IMR-90 (cell line): Measurements from ENCODE around the gene PNPLA2. TPM values are rescaled to one million over a fixed set of nuclear protein-coding genes. Genes with fewer than 3 reads are reported as not detected.
A peak's percentile ranks its signal among the peaks of the same experiment; 100 is the strongest.

ENCODE experiments used
- ATAC-seq: fragments of 200-7000 bp; cut with Tn5 transposase; 2 replicates; pipeline ENCODE4 v1.9.1; 2020; ENCODE audit warnings: low read depth, mild to moderate bottlenecking, moderate library complexity
- BruUV-seq: library from RNA; stranded (reverse); fragments of 400-500 nt; replicated peaks from 2 replicates; lab custom pipeline; 2021; lab: Mats Ljungman, UMichigan
- CTCF ChIA-PET: fragments of 300-600 bp; formaldehyde crosslinking; extraction: SDS; loops from one replicate; lab custom pipeline; 2021; ENCODE audit warnings: antibody characterized with exemption; lab: Yijun Ruan, JAX
- POLR2A ChIA-PET: fragments of 300-600 bp; sonication (Branson Sonifier 250); formaldehyde crosslinking; loops from one replicate; lab custom pipeline; 2022; ENCODE audit warnings: antibody characterized with exemption; ENCODE audit not compliant: unreplicated experiment; lab: Charles Lee
- DNase-seq: peaks from one replicate; pipeline ENCODE4 v3.0.0; 2013
- H2AFZ ChIP-seq: replicated peaks from 2 replicates; pipeline ENCODE3; 2013; ENCODE audit warnings: low read length, mild to moderate bottlenecking; ENCODE audit not compliant: poor library complexity
- H2AK5ac ChIP-seq: 2 replicates; pipeline ENCODE4 v1.6.1; 2013; ENCODE audit warnings: low read depth, low read length, inconsistent platforms
- H2AK9ac ChIP-seq: replicated peaks from 2 replicates; pipeline ENCODE3; 2013; ENCODE audit warnings: mild to moderate bottlenecking, low read depth, low read length, moderate library complexity; ENCODE audit not compliant: poor library complexity
- H2BK120ac ChIP-seq: 2 replicates; pipeline ENCODE4 v1.6.1; 2013; ENCODE audit warnings: low read depth, low read length, inconsistent platforms
- H2BK15ac ChIP-seq: 3 replicates; pipeline ENCODE4 v1.6.1; 2013; ENCODE audit warnings: low read depth, low read length, inconsistent platforms
- H2BK20ac ChIP-seq: 2 replicates; pipeline ENCODE4 v1.6.1; 2013; ENCODE audit warnings: low read depth, mild to moderate bottlenecking, inconsistent platforms, low read length, moderate library complexity
- H2BK5ac ChIP-seq: 2 replicates; pipeline ENCODE4 v1.6.1; 2013; ENCODE audit warnings: mild to moderate bottlenecking, low read depth, low read length, inconsistent platforms; ENCODE audit not compliant: poor library complexity, severe bottlenecking
- H3K14ac ChIP-seq: replicated peaks from 2 replicates; pipeline ENCODE4 v1.6.1; 2013; ENCODE audit warnings: low read depth, low read length, inconsistent platforms
- H3K18ac ChIP-seq: 2 replicates; pipeline ENCODE4 v1.6.1; 2013; ENCODE audit warnings: low read depth, low read length, control low read depth
- H3K23ac ChIP-seq: 2 replicates; pipeline ENCODE4 v1.6.1; 2013; ENCODE audit warnings: low read depth, low read length, inconsistent platforms
- H3K27ac ChIP-seq: 2 replicates; pipeline ENCODE4 v1.5.1; 2013; ENCODE audit warnings: mild to moderate bottlenecking, control low read depth, low read length; ENCODE audit not compliant: insufficient read depth
- H3K27me3 ChIP-seq: 2 replicates; pipeline ENCODE4 v1.6.1; 2013; ENCODE audit warnings: low read length; ENCODE audit not compliant: control insufficient read depth, insufficient read depth
- H3K36me3 ChIP-seq: 2 replicates; pipeline ENCODE4 v1.6.1; 2013; ENCODE audit warnings: low read length, mixed read lengths; ENCODE audit not compliant: control insufficient read depth, insufficient read depth
- H3K4ac ChIP-seq: 2 replicates; pipeline ENCODE4 v1.6.1; 2013; ENCODE audit warnings: low read depth, low read length, inconsistent platforms
- H3K4me1 ChIP-seq: 2 replicates; pipeline ENCODE4 v1.6.1; 2013; ENCODE audit warnings: low read length, mixed read lengths; ENCODE audit not compliant: control insufficient read depth, insufficient read depth
- H3K4me2 ChIP-seq: 2 replicates; pipeline ENCODE4 v1.6.1; 2013; ENCODE audit warnings: low read depth, mild to moderate bottlenecking, control low read depth, low read length, moderate library complexity
- H3K4me3 ChIP-seq: 2 replicates; pipeline ENCODE4 v1.5.1; 2013; ENCODE audit warnings: low read depth, mild to moderate bottlenecking, control low read depth, low read length, moderate library complexity; ENCODE audit not compliant: insufficient read depth
- H3K56ac ChIP-seq: 2 replicates; pipeline ENCODE4 v1.6.1; 2013; ENCODE audit warnings: low read length, inconsistent platforms; ENCODE audit not compliant: insufficient read depth; ENCODE audit errors: extremely low read depth
- H3K79me1 ChIP-seq, 2 experiments: 2 replicates each; pipeline ENCODE4 v1.6.1; 2013; ENCODE audit warnings: low read length in 2 of 2, inconsistent platforms in 1 of 2, low read depth in 1 of 2
- H3K9ac ChIP-seq: 2 replicates; pipeline ENCODE4 v1.6.1; 2013; ENCODE audit warnings: low read depth, low read length, control low read depth
- H3K9me1 ChIP-seq: 2 replicates; pipeline ENCODE4 v1.6.1; 2013; ENCODE audit warnings: low read length, inconsistent platforms; ENCODE audit not compliant: insufficient read depth
- H3K9me3 ChIP-seq: 2 replicates; pipeline ENCODE4 v1.6.1; 2013; ENCODE audit warnings: low read length; ENCODE audit not compliant: control insufficient read depth, insufficient read depth
- H4K20me1 ChIP-seq: 2 replicates; pipeline ENCODE4 v1.6.1; 2013; ENCODE audit warnings: low read length, inconsistent platforms; ENCODE audit not compliant: insufficient read depth
- H4K5ac ChIP-seq: 2 replicates; pipeline ENCODE4 v1.6.1; 2013; ENCODE audit warnings: mild to moderate bottlenecking, low read depth, low read length, control low read depth
- H4K8ac ChIP-seq, 2 experiments: 2 replicates each; pipeline ENCODE4 v1.6.1; 2013; ENCODE audit warnings: low read depth in 2 of 2, low read length in 2 of 2, control low read depth in 1 of 2, inconsistent platforms in 1 of 2
- H4K91ac ChIP-seq: 2 replicates; pipeline ENCODE4 v1.6.1; 2013; ENCODE audit warnings: low read depth, low read length, inconsistent platforms; ENCODE audit not compliant: insufficient read depth
- BHLHE40 ChIP-seq: fragments of 150-350 bp; IDR thresholded peaks from 2 replicates; pipeline ENCODE4 v1.6.1; 2016; ENCODE audit warnings: mild to moderate bottlenecking, low read depth, low read length
- RAD21 ChIP-seq: IDR thresholded peaks from 2 replicates; pipeline ENCODE4 v1.6.1; 2012; ENCODE audit warnings: low read length, improper control_type of control experiment
- USF2 ChIP-seq: fragments of 150-350 bp; IDR thresholded peaks from 2 replicates; pipeline ENCODE4 v1.6.1; 2017; ENCODE audit warnings: mild to moderate bottlenecking, antibody characterized with exemption, low read length, low read depth
- WGBS, 2 experiments: methylation state at CpG; one replicate each; pipeline versions ENCODE4 v1.1.5 to v1.1.7; 2013; ENCODE audit warnings: missing lambda C conversion rate in 2 of 2; ENCODE audit not compliant: insufficient read length in 1 of 2; ENCODE audit errors: extremely low coverage in 2 of 2; 5-methylcytosine and 5-hydroxymethylcytosine counted together
- dilution Hi-C: fragments of 300-500 bp; cut with HindIII; formaldehyde crosslinking; loops from one replicate; pipeline ENCODE4 v1.14.3; 2018; ENCODE audit warnings: low sequenced_read_pairs; ENCODE audit not compliant: unreplicated experiment
- in situ Hi-C: fragments of 300-500 bp; cut with MboI; formaldehyde crosslinking; loops from 3 replicates; pipeline ENCODE4 v1.14.3; 2019; ENCODE audit warnings: low sequenced_read_pairs, inconsistent platforms, mixed read lengths
- intact Hi-C: fragments of 100-400 bp; cut with micrococcal nuclease; formaldehyde crosslinking; loops from 2 replicates; pipeline ENCODE4 v1.10.0; 2022
- polyA plus RNA-seq, 3 experiments: library from polyadenylated mRNA; depleted of rRNA; stranded (reverse); fragments of >200 nt; gene quantifications; 2 replicates each; pipeline ENCODE4 v1.2.3, GENCODE V29; 2012; ENCODE audit warnings: low replicate concordance in 1 of 3
- total RNA-seq: library from RNA; depleted of rRNA; stranded (reverse); fragments of >200 nt; gene quantifications from 2 replicates; pipeline ENCODE4 v1.2.3, GENCODE V29; 2012

PNPLA2 gene
- total and polyA plus RNA-seq, 2 of the 4 experiments (the other 2 are of a cell fraction), result 7.0 to 94.3 TPM

- Histone ChIP-seq H2AFZ (peak overlapping the region; percentile 40), H3K4me1 (peaks cover 13% of the 10 kb centered on the region), H3K9me3 (no peaks in the 10 kb centered on the region), H4K20me1 (peaks cover 18% of the 10 kb centered on the region), H3K4me2 (peak overlapping the region; percentile 97), H3K27me3 (no peaks in the 10 kb centered on the region), H4K8ac (no peak overlapping the region; a peak in 1 of 4 replicates), H3K23ac (no peak overlapping the region), H3K14ac (no peak overlapping the region), H3K9me1 (peaks cover 6% of the 10 kb centered on the region; the same call in 1 of the 2 replicates), H2BK15ac (no peak overlapping the region; the same call in 2 of the 3 replicates), H3K9ac (peak overlapping the region; percentile 42; the same call in 1 of the 2 replicates), H3K18ac (no peak overlapping the region; the same call in 1 of the 2 replicates), H3K27ac (peak overlapping the region; percentile 96), H2AK9ac (peak overlapping the region; percentile 95), H3K79me1 (peaks cover 0 to 25% of the 10 kb centered on the region in 2 experiments; a peak in 3 of 4 replicates), H3K36me3 (peaks cover 30% of the 10 kb centered on the region; the same call in 1 of the 2 replicates), H2BK5ac (peak overlapping the region; percentile 44), H2AK5ac (peak overlapping the region; percentile 76; the same call in 1 of the 2 replicates), H3K4ac (peak overlapping the region; percentile 72), H4K91ac (no peak overlapping the region), H4K5ac (no peak overlapping the region), H2BK120ac (no peak overlapping the region), H3K56ac (no peak overlapping the region), H2BK20ac (no peak overlapping the region), H3K4me3 (peak overlapping the region; percentile 88)
- ChIA-PET POLR2A (no interaction called here), CTCF (interaction anchor here (0.7 to 2.7 kb wide), 2 partner anchors 9 to 11 kb away, joined by 3 to 10 read pairs; no protein-coding TSS in a partner anchor)
- TF ChIP-seq BHLHE40 (peak; percentile 92), USF2 (peak; percentile 27; the same call in 1 of the 2 replicates), RAD21 (no peak)
- ATAC-seq, result no peak
- intact Hi-C loops (no loop called here), in situ Hi-C loops (no loop called here), dilution Hi-C loops (no loop called here)
- WGBS, 2 experiments, result 68% methylated on average over 12 of the region's 38 CpGs; no CpG with 5 or more reads in 1 of the 2 experiments
- DNase-seq, result no peak
- no TSS peak for BruUV-seq
Observed at GRCh38 chr11:794766-795633, 23.7 kb upstream of the PNPLA2 start.
